Peyer's patch (tissue), 4 donors: ENCODE measurements around the gene HDAC8.

ENCODE experiments used
- POLR2A ChIP-seq, 2 donors: fragments of 450-650 bp; IDR thresholded peaks; one replicate each; pipeline ENCODE4 v1.5.1; 2017; ENCODE audit warnings: antibody characterized with exemption in 2 of 2, mild to moderate bottlenecking in 2 of 2, moderate library complexity in 2 of 2
- TF ChIP-seq, protein P1 (sequence below), 6 experiments: fragments of 450-650 bp in 4 of 6; fragments of 200-600 bp in 2 of 6; sonication (generic) in 1 of 6; IDR thresholded peaks; one replicate each; pipeline ENCODE4 v1.5.1; 2017 to 2019; ENCODE audit warnings: antibody characterized with exemption in 6 of 6, mild to moderate bottlenecking in 3 of 6, moderate library complexity in 1 of 6

DNA sequence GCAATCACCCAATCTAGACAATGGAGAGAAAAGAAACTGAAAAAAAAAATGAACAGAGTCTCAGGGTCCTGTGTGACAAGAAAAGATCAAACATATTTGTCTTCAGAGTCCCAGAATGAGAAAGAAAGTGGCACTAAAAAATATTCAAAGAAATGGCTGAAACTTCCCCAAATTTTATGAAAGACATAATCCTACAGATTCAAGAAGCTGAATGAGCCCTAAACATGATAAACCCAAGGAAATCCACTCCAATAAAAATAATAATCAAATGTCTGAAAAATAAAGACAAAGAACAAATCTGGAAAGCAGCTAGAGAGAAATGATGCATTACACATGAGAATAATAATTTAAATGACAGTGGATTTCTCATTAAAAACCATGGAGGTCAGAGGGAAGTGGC is 136.6 kb downstream of the HDAC8 start:
- TF ChIP-seq, protein P1, sequence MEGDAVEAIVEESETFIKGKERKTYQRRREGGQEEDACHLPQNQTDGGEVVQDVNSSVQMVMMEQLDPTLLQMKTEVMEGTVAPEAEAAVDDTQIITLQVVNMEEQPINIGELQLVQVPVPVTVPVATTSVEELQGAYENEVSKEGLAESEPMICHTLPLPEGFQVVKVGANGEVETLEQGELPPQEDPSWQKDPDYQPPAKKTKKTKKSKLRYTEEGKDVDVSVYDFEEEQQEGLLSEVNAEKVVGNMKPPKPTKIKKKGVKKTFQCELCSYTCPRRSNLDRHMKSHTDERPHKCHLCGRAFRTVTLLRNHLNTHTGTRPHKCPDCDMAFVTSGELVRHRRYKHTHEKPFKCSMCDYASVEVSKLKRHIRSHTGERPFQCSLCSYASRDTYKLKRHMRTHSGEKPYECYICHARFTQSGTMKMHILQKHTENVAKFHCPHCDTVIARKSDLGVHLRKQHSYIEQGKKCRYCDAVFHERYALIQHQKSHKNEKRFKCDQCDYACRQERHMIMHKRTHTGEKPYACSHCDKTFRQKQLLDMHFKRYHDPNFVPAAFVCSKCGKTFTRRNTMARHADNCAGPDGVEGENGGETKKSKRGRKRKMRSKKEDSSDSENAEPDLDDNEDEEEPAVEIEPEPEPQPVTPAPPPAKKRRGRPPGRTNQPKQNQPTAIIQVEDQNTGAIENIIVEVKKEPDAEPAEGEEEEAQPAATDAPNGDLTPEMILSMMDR (IDR thresholded peaks at IDR 0.05): no peak
- no peak for TF ChIP-seq POLR2A (IDR thresholded peaks at IDR 0.05)
